ENCODE data around the gene LARGE1. TPM values are rescaled to one million over a fixed set of nuclear protein-coding genes. Genes with fewer than 3 reads are reported as not detected.

LARGE1 gene
- total RNA-seq, 2 experiments from 2014 or later: 0.81 to 2.0 TPM

DNA sequence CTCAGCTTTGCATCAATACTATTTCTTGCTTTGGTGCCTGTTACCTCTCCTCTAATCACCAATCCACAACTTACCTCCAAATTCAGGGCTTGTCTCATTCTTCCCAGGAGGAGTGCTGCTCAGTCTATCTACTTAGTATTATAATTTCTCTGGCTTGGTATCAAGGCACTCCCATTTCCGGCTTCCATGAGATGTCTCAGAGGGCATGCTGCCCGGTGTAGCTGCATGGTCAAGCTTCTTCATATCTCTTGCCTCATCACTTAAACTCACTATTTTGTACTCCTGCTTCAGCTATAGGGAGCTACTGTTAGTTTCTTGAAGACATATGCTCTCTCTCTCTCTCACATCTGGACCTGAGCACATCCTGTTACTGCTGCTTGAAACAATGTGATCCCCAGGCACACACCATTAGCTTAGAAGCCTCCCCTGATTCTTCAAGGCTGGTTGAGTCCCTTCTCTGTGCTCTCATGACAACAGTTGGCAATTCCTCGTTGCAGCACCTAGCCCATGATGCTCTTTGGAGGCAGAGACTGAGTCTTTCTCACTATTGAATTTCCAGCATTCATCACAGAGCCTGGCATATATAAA lies 679.3 kb downstream of the LARGE1 start:
- Mint-ChIP-seq H3K4me1 (ENCODE audit: low read depth) (no peaks in the 10 kb centered on the region), H3K36me3 (no peaks in the 10 kb centered on the region), H3K27me3 (peaks cover 4% of the 10 kb centered on the region), H3K27ac (no peak overlapping the region), H3K9me3 (peaks cover 7% of the 10 kb centered on the region), H3K4me3 (no peak overlapping the region)
- CTCF ChIA-PET: no interaction called here
- no peak for DNase-seq
- intact Hi-C loops (cut with micrococcal nuclease): no loop called here
- POLR2A ChIA-PET: no interaction called here

DNA sequence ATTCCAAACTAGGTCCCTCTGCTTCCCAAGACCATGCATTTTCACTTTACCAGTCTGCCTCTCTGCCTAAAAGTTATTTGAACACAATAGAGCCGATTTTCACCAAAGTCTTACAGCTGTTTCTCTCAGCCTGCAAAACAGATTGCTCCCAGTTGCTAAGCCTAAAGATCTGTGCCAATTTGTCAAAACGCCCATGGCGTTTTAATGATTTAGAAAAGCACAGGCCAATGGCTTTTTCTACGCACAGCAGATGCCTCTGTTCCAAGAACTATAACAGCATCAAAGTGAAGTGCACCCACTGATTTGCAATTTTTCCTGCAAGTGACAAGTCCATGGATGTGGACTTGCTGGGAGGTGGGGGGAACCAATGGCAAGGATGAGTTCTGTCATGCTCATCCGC lies 688.2 kb downstream of the LARGE1 start:
- Mint-ChIP-seq H3K27ac (no peak overlapping the region), H3K9me3 (peaks cover 32% of the 10 kb centered on the region), H3K4me3 (no peak overlapping the region), H3K27me3 (peaks cover 4% of the 10 kb centered on the region), H3K36me3 (no peaks in the 10 kb centered on the region), H3K4me1 (ENCODE audit: low read depth) (no peaks in the 10 kb centered on the region)
- ChIA-PET POLR2A (no interaction called here), CTCF (no interaction called here)
- DNase-seq: no peak
- intact Hi-C loops (cut with micrococcal nuclease): no loop called here

DNA sequence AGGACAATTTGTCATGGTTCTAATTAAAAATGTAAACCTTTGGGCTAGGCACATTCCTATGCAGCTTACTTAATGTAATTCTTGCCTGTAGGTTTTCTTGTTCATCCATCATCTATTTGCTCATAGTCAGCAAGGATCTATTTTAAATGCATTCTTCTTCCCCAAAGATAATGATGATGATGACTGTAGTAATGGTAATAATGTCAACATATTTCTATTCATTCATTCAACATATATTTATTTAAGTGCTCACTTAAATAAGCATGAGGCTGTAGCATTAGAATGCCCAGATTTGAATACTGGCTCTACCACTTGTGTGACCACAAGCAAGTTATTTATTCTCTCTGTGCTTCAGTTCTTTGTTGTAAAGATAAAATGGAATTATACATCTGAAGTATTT lies 692.5 kb downstream of the LARGE1 start:
- intact Hi-C loops (cut with micrococcal nuclease): no loop called here
- no peaks in the 10 kb centered on the region for H3K36me3 Mint-ChIP-seq
- H3K4me1 Mint-ChIP-seq (ENCODE audit: low read depth): no peaks in the 10 kb centered on the region
- no peaks in the 10 kb centered on the region for H3K27me3 Mint-ChIP-seq
- POLR2A ChIA-PET: no interaction called here
- CTCF ChIA-PET: no interaction called here
- no peak overlapping the region for H3K4me3 Mint-ChIP-seq
- no peak for DNase-seq
- H3K9me3 Mint-ChIP-seq: peaks cover 36% of the 10 kb centered on the region
- no peak overlapping the region for H3K27ac Mint-ChIP-seq

DNA sequence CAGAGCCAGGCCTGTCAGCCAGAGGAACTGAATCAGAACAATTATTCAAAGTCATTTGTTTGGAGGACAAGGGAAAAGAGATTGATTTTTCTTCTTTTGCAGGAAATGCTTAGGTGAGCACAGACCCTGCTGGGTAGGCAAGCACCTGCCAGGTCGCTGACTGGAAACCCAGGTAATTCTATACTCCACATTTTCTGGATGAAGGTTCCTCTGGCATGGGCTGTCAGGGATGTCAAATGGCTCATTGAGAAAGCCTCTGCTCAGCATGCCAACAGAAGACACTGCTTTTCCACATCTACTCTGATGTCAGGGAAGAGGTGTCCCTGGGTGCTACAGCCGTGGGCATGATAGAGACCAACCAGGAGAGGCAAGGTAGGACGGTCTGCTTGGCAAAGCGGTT lies 695.4 kb downstream of the LARGE1 start:
- intact Hi-C loops (cut with micrococcal nuclease): no loop called here
- POLR2A ChIA-PET: no interaction called here
- Mint-ChIP-seq H3K27ac (no peak overlapping the region), H3K4me3 (no peak overlapping the region), H3K27me3 (no peaks in the 10 kb centered on the region), H3K36me3 (no peaks in the 10 kb centered on the region), H3K4me1 (ENCODE audit: low read depth) (no peaks in the 10 kb centered on the region), H3K9me3 (peaks cover 23% of the 10 kb centered on the region)
- CTCF ChIA-PET: no interaction called here
- no peak for DNase-seq

Small RNAs within 50 kb of the gene (microRNA-seq; reads per million reads assigned to microRNA genes)
- gene MIR4764 (ENCODE audit: borderline microRNAs expressed, borderline number of aligned reads, borderline replicate concordance): not detected

All from activated CD4-positive, alpha-beta memory T cell treated with anti-CD3 and anti-CD28 coated beads for 36 hours (primary cell).